Measurements from ENCODE around the gene PHACTR1. TPM values are rescaled to one million over a fixed set of nuclear protein-coding genes. Genes with fewer than 3 reads are reported as not detected.
A peak's percentile ranks its signal among the peaks of the same experiment; 100 is the strongest.

PHACTR1 gene
- total RNA-seq, 1 donor from 2014 or later, result 2.2 TPM

GRCh38 chr6:12875051-12875450 is 158.5 kb downstream of the PHACTR1 start:
- no peak for DNase-seq (ENCODE audit: low read depth)
- no peaks in the 10 kb centered on the region for H3K27me3 ChIP-seq (ENCODE audit: control insufficient read depth, insufficient read depth, low read length)
- no peaks in the 10 kb centered on the region for H3K36me3 ChIP-seq (ENCODE audit: control insufficient read depth, insufficient read depth, low read length)
- no peak overlapping the region for H3K4me3 ChIP-seq (ENCODE audit: low read depth, low read length)
- TF ChIP-seq CTCF (IDR thresholded peaks at IDR 0.05; ENCODE audit: insufficient read depth, low read length, poor library complexity, severe bottlenecking), result no peak

- no peak for TF ChIP-seq CTCF (IDR thresholded peaks at IDR 0.05; ENCODE audit: insufficient read depth, low read length, poor library complexity, severe bottlenecking)
- Histone ChIP-seq H3K27me3 (ENCODE audit: control insufficient read depth, insufficient read depth, low read length) (no peaks in the 10 kb centered on the region), H3K36me3 (ENCODE audit: control insufficient read depth, insufficient read depth, low read length) (no peaks in the 10 kb centered on the region), H3K4me3 (ENCODE audit: low read depth, low read length) (no peak overlapping the region)
- no peak for DNase-seq (ENCODE audit: low read depth)
These were observed 162.2 kb downstream of the PHACTR1 start for GRCh38 chr6:12878741-12879140.

- no peaks in the 10 kb centered on the region for H3K36me3 ChIP-seq (ENCODE audit: control insufficient read depth, insufficient read depth, low read length)
- DNase-seq (ENCODE audit: low read depth), result no peak
- no peak overlapping the region for H3K4me3 ChIP-seq (ENCODE audit: low read depth, low read length)
- no peak for TF ChIP-seq CTCF (IDR thresholded peaks at IDR 0.05; ENCODE audit: insufficient read depth, low read length, poor library complexity, severe bottlenecking)
- no peaks in the 10 kb centered on the region for H3K27me3 ChIP-seq (ENCODE audit: control insufficient read depth, insufficient read depth, low read length)
These were observed 166.3 kb downstream of the PHACTR1 start for GRCh38 chr6:12882761-12883290.

GRCh38 chr6:12884983-12885382 is 168.4 kb downstream of the PHACTR1 start:
- no peaks in the 10 kb centered on the region for H3K36me3 ChIP-seq (ENCODE audit: control insufficient read depth, insufficient read depth, low read length)
- no peak for DNase-seq (ENCODE audit: low read depth)
- no peak for TF ChIP-seq CTCF (IDR thresholded peaks at IDR 0.05; ENCODE audit: insufficient read depth, low read length, poor library complexity, severe bottlenecking)
- H3K4me3 ChIP-seq (ENCODE audit: low read depth, low read length), result no peak overlapping the region
- H3K27me3 ChIP-seq (ENCODE audit: control insufficient read depth, insufficient read depth, low read length), result no peaks in the 10 kb centered on the region

GRCh38 chr6:12886961-12887775 is 170.6 kb downstream of the PHACTR1 start:
- DNase-seq (ENCODE audit: low read depth), result peak; percentile 21
- no peaks in the 10 kb centered on the region for H3K27me3 ChIP-seq (ENCODE audit: control insufficient read depth, insufficient read depth, low read length)
- no peak overlapping the region for H3K4me3 ChIP-seq (ENCODE audit: low read depth, low read length)
- no peak for TF ChIP-seq CTCF (IDR thresholded peaks at IDR 0.05; ENCODE audit: insufficient read depth, low read length, poor library complexity, severe bottlenecking)
- no peaks in the 10 kb centered on the region for H3K36me3 ChIP-seq (ENCODE audit: control insufficient read depth, insufficient read depth, low read length)
